HG02885 (cell line): ENCODE data around the gene ZNF593.

Experiments
- ATAC-seq: cut with Tn5 transposase; IDR thresholded peaks from one replicate; pipeline ENCODE4 v1.9.1; 2021; ENCODE audit warnings: mild to moderate bottlenecking; ENCODE audit not compliant: unreplicated experiment, poor library complexity

ZNF593 gene

DNA sequence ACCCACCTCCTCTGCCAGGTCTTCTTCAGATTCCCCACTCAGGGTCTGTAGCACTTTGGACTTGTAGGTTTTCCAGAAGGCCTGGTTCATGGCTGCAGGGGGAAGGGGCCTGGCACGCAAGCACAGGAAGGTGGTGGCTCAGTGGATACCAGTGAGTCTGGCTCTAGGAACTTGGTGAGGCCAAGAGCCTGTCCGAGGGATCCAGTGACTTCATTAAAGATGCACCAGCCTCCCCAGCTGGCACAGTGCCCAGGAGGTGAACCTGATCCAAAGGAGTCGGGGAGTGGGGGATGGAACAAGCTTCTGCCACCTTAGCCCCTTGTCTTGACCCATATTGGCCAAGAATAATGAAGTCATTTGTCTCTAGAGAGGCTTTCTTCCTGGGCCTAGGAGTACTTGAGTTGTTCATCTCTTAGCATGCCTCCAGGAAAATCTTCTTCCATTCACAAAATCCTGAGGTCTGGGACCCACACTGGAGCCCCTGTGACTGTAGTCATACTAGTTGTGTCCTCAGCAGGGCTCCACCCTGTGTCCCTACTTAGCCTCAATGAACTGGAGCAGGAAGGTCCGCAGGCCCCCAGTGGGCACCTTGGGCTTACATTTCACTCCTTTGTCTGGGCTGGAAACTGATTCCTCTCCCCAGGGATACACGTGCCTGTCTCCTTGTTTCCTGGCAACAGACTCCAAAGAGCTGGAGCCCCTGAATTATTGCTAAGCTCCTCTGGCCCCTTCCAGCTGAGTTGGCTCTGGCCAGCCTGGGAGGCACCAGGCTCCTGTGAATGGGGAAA lies 1.1 kb upstream of the ZNF593 start, which contains the start of gene C1orf232:
C1orf232 (minus strand) TSS at position 554 of the 788 bp plus-strand sequence; CDS start at position 90, 464 bp downstream.
- ATAC-seq, result no peak

DNA sequence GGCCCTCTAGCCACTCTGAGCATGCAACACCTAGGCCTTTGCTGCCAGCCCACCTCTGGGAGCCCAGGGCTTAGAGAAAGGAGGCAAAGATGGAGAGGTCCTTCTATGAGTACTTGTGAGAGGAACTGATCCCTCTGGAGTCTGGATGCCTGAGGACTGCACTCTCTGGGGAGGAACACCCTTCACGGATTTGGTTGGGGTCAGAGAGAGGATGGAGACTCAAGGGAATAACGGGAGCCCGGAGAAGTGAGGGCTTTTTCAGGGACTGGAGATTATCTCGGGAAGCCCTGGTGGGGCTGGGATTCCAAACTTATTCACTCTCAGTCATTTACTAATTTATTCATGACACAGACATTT lies 532 bp upstream of the ZNF593 start:
- ATAC-seq, result no peak

DNA sequence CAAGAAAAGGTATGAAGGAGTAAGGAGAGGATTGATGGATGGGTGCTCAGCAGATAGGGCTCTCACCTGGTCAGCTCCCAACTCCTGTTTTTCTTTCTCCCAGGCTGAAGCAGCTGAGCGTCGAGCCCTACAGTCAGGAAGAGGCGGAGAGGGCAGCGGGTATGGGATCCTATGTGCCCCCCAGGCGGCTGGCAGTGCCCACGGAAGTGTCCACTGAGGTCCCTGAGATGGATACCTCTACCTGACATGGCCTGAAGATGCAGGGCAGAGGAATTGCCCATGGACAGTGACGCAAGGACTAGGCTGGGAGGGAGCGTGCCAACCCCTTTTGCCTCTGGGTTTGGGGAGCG lies 739 bp downstream of the ZNF593 start:
- ATAC-seq, result no peak

DNA sequence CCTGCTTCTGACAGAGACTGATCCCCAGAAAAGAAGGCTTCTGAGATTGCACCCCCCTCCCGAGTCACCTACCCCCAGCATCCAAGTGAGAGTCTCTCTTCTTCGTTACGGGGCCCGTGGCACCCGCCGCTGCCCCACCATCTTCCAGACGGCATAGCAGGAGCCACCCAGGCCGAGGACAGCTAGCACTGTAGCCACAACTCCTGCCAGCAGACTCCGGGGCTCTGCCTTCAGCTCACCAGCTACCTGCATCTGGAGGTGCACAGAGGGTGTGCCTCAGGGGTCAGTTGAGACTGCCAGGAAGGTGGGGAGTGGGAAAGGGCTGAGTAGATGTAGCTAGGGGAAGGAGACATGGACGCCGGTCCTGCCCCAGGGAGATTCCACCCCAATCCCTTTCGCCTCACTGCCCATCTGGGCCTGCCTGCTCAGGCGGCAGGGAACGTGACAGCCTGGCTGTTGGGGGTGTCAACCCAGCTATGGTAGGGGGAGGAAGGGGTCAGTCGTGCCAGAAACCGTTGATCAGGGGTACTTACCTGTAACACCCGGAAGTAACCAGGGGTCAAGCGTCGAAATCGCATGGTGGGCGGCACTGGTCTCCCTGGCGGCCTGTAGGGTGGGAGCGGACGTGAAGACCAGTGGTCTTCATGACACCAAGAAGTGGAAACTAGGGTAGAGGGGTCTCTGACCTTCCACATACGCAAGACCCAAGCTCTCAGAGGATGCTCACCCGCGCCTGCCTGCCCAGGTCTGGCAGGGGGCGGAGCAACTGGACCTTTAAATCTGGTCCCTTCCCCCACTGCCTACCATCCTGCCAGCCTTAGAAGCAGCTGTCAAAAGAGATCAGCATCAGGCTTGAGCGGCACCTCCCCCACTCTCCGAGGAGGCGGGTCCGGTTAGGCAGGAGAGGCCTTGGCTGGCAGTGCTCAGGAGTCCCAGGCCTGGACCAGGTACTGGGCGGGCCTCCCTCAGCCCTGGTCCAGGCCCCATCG lies 1.7 kb downstream of the ZNF593 start, which contains the start of gene ZNF593OS:
ZNF593OS (minus strand) TSS at position 749 of the 989 bp plus-strand sequence; CDS start at position 578, 171 bp downstream.
- ATAC-seq, result no peak

DNA sequence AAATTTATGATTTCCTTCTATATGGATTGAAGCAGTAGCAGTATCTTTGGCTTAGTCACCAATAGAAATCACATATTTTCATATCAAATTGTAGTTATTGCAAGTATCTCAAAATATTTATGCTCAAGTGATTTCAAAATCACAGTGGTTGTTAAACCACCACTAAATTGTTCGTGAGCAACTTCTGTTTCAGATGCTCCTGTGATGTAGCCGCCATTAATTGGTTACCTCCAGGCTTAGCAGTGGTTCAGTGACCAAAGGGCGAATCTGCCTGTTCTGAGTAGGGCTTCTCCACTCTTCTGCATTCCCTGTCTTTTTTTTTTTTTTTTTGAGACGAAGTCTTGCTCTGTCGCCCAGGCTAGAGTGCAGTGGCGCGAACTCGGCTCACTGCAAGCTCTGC lies 5.6 kb downstream of the ZNF593 start:
- no peak for ATAC-seq

DNA sequence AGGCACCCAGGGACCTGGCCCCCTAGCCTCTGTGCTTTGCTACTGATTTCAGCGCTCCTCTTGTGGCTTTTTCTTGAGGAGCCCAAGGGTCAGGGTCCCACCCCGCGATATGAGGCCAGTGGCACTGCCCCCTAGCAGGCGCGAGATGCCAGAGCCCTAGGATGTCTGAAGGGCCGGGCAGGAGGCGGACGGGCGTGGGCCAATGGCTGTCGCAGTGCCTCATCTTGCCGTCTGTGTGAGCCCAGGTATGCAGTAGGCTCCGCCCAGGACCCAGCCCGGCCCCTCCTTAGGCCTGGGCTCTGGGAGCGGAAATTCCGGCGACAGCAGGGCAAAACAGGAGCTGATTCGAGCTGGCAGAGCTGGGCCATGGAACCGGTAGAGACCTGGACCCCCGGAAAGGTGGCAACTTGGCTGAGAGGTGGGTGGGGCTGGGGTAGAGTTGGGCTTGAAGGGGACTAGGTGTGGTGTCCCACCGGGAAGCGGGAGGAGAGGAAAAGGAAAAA lies 7.5 kb downstream of the ZNF593 start, which contains the start of gene CNKSR1:
CNKSR1 (plus strand) TSS at position 310 of the 503 bp plus-strand sequence; CDS start at position 367, 57 bp downstream.
- ATAC-seq, result no peak

DNA sequence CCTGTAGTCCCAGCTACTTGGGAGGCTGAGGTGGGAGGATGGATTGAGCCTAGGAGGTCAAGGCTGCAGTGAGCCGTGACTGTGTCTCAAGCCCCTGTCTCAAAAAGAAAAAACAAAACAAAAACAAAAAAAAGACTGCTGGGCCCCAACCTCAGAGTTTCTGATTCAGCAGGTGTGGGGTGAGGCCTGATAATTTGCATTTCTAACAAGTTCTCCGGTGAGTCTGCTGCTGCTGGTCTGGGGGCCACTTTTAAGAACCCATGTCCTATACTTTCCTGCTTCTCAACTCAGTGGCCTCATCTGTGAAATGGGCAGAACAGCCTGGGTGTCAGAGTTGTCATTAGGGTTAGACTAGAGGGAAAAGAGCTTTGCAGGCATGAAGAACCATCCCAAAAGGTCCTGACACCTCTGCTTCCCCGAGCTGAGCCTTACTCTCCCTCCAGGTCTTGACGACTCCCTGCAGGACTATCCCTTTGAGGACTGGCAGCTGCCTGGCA lies 10.3 kb downstream of the ZNF593 start:
- ATAC-seq, result no peak

DNA sequence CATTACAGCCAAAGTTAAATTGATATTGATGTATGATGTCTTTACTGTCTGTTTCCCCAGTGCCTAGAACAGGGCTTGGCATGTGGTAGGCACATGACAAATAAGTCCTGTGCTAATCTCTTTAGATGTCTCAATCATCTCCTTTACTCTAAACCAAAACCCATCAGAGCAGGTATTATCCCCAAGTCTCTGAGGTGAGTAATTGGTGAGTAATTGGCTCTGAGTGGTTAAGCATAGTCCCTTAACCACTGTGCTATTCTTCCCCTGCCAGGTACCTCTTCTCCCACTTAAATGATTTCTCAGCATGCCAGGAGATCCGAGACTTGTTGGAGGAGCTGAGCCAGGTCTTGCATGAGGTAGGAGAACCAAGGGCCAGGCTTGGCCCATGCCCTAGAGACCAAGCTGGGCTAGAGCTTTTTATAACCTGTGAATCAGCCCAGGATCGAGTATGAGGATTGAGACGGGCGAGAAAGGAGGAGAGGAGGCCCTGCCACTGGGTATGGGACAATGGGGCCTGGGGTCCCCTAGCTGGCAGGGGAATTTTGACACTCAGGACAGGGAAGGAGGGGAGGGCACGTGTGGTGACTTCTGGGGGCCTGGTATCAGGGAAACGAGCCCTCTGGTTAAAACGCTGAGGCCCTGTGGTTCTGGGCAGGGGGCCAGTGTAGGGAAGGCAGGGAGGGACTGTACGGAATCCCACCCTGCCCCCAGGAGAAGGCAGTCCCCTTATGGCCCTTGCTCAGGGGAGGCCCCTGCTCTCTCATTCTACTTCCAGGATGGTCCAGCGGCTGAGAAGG lies 12.1 kb downstream of the ZNF593 start:
- ATAC-seq, result no peak

DNA sequence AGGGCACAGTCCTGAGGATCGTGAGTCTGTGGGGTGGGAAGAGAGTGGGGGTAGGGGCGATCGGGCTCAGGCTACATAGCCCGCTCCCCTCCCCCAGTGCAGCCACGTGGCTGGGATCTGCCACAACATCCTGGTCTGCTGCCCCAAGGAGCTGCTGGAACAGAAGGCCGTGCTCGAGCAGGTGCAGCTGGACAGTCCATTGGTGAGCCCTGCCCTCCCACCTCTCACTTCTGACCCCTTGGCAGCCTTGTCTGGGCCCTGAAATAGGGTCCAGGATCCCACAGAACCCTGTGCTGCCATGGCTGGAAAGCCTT lies 12.6 kb downstream of the ZNF593 start:
- no peak for ATAC-seq

DNA sequence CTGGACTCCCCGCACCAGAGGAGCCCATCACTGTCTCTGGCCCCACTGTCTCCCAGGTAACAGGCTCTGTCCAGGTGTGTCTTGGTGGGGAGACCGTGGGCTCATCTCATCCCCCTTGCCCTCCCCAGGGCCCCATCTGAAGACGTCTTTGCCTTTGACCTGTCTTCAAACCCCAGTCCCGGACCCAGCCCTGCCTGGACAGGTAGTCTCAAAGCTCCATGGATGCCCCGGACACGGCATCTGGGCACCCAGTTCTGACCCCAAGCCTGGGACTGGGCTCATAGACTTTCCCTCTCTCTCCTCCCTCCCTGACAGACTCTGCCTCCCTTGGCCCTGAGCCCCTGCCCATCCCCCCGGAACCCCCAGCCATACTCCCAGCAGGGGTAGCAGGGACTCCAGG lies 14.4 kb downstream of the ZNF593 start:
- no peak for ATAC-seq

DNA sequence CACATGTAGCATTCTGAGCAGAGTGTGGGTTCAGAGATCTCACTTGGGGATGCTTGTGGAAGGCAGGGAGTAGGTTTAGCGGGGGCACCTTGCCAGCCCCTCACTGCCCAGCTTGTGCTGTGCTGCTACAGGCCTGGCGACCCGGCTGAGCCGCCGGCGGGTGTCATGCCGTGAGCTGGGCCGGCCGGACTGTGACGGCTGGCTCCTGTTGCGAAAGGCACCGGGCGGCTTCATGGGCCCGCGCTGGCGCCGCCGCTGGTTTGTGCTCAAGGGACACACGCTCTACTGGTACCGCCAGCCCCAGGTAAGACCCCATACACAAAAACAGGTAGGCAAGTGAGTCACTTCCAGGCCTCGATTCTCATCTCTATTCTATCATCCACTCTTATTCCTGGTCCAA lies 15.2 kb downstream of the ZNF593 start:
- ATAC-seq, result no peak

DNA sequence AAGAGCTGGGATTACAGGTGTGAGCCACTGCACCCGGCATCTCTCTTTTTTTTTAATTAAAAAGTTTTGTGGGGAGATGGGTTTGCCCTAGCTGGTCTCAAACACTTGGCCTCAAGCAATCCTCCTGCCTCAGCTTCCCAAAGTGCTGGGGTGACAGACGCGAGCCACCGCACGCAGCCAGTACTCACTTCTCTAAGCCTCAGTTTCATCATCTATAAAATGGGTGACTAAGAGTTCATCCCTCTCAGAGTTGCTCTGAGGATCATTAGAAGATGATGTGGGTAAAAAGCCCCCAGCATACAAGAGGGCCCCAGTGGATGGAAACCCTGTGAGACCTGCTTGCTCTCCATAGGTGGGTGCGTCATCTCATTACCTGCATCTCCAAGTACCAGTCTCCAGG lies 18.2 kb downstream of the ZNF593 start:
- ATAC-seq, result no peak

DNA sequence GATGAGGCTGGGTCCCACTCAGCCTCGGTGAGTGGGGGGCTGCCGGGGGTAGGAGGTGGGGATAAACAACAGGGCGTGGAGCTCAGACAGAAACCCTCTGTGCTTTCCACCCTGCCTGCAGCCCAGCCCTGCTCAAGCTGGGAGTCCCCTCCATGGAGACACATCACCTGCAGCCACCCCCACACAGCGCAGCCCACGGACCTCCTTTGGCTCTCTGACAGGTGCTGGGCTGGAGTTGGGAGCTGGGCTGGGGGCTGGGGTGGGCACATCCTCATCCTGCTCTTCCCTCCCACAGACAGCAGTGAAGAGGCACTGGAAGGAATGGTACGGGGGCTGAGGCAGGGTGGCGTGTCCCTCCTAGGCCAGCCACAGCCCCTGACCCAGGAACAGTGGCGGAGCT lies 18.8 kb downstream of the ZNF593 start:
- ATAC-seq, result no peak

DNA sequence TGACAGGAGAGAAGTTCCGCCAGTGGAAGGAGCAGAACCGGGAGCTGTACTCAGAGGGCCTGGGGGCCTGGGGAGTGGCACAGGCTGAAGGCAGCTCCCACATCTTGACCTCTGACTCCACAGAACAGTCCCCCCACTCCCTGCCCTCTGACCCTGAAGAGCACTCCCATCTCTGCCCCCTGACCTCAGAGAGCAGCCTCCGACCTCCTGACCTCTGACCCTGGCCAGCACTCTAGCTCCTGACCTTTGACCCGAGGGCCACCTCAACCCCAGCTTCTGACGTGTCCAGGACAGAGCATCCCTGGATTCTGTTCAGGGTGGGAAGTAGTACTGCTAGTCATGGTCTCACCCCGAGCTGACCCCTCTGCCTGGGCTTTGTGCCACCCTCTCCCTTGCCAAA lies 19.6 kb downstream of the ZNF593 start:
- no peak for ATAC-seq

DNA sequence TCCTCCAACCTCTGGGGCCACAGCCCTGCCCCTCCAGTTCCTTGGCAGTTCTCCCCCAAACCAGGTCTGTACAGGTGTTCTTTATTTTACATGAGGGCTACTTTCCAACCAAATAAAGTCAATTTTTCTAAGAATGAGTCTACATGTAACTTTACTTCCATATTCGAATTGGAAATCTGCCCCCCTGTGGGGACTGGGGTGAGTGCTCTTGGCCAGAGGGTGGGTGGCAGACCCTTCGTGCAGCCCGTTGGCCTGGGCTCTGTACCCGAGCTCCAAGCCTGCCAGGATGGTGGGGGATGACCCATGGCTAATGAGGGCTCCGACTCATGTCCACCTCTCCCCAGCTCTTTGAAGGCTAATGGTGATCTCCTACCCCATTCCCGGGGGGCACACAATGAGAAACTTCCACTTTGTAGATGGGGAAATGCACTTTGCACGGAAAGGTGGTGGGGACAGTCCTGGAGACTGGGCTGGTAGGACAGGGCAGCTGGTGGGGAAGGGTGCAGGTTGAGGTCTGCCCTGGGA lies 20.1 kb downstream of the ZNF593 start:
- ATAC-seq, result no peak

DNA sequence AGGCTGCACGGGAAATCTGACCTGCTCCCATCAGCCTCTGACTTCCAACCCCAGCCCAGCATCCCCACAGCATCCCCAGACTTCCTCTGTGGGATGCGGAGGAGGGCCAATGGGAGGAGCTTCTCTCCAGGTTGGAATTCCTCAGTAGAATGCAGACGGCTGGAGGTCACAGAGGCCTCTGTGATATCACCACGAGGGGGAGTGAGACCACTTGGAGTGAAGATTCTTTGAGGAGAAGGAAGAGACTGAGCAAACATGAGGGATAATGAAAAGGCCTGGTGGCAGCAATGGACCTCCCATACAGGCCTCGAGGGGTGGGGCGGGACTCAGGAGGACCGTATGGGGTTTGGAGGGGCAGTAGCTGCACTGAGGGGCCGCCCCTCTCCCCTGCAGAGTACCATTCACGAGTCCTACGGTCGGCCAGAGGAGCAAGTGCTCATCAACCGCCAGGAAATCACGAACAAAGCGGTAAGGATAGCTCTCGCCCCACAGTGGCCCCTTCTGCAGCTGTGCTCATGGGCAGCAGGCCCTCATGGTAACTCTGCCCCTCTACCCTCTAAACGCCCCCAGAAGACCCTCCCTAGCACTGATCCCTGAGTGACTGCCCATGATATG lies 20.8 kb downstream of the ZNF593 start, which contains the start of gene CATSPER4:
CATSPER4 (plus strand) TSS at position 230 of the 615 bp plus-strand sequence; CDS start at position 256, 26 bp downstream.
- no peak for ATAC-seq

DNA sequence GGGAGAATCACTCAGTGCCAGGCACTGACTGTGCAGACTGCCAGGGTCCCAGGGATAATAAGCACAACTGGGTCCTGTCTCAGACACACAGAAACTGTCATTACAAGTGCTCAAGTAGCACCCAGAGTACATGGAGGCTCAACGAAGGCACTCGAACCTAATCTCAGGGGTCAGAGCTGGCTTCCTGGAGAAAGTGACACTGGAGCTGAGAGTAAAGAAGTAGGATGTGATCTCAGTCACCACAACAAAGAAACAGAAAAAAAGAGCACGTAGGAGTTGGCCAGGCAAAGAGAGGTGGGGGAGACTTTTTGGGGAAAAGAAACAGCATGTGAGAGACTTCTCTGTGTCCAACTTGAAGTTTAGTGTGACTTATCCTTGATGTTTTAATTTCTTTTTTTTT lies 22.0 kb downstream of the ZNF593 start:
- ATAC-seq, result no peak

DNA sequence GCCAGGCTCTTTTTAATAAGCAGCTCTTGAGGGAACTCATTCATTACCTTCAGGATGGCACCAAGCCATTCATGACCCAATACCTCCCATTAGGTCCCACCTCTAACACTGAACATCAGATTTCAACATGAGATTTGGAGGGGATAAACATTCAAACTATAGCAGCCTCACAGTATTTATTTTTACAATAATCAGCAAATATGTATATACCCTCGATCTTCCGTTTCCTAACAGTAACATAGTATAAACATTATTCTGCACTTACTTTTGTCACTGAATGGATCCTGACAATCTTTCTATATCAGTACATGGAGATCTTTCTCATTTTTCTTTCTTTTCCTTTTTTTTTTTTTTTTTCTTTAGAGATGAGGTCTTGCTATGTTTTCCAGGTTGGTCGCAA lies 26.1 kb downstream of the ZNF593 start:
- no peak for ATAC-seq

DNA sequence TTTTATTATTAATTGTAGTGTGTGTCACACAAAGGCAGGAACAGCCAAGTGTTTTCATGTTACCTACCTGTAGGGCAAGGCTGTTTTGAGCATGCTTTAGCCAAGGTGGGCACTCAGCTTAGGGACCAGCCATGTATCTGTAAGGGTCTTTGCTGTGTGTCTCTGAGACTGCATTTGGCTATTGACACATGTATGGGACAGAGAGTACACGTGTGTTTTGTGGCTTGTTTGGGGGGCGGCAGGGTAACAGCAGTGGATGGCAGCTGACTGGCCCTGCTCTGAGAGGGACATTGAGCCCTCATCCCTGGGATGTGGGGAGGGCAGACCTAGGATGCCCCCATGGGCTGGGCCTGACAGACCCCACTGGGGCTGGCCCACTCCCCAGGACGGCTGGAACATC lies 27.6 kb downstream of the ZNF593 start:
- ATAC-seq, result no peak
